Neural cell (in vitro differentiated cells): ENCODE results near the gene IL15RA.

Source experiments
- EP300 ChIP-seq: fragments of 450-650 bp; conservative IDR thresholded peaks from 2 replicates; pipeline ENCODE4 v1.6.1; 2014; ENCODE audit warnings: antibody characterized with exemption, mild to moderate bottlenecking, moderate library complexity; ENCODE audit not compliant: poor library complexity, severe bottlenecking
- EZH2 ChIP-seq: fragments of 200-600, 300-800 bp; shearing (Covaris generic), sonication (generic); IDR thresholded peaks from 2 replicates; pipeline ENCODE4 v1.6.1; 2014; ENCODE audit warnings: antibody characterized with exemption, low read length, borderline replicate concordance, mild to moderate bottlenecking; ENCODE audit not compliant: insufficient read depth, poor library complexity, severe bottlenecking
- RAD21 ChIP-seq: fragments of 450-650 bp; conservative IDR thresholded peaks from 2 replicates; pipeline ENCODE4 v1.6.1; 2014; ENCODE audit warnings: antibody characterized with exemption, mild to moderate bottlenecking, moderate library complexity
- REST ChIP-seq: IDR thresholded peaks from 2 replicates; pipeline ENCODE4 v1.6.1; 2012; ENCODE audit warnings: borderline replicate concordance
- SMC3 ChIP-seq: fragments of 450-650 bp; conservative IDR thresholded peaks from 2 replicates; pipeline ENCODE4 v1.6.1; 2014; ENCODE audit warnings: antibody characterized with exemption, mild to moderate bottlenecking, moderate library complexity; ENCODE audit not compliant: poor library complexity
- TAF1 ChIP-seq: IDR thresholded peaks from 2 replicates; pipeline ENCODE4 v1.6.1; 2012; ENCODE audit warnings: low read depth
- TF ChIP-seq, protein P1 (sequence below): fragments of 450-650 bp; IDR thresholded peaks from 2 replicates; pipeline ENCODE4 v1.5.1; 2014; ENCODE audit warnings: antibody characterized with exemption, mild to moderate bottlenecking, moderate library complexity; ENCODE audit not compliant: poor library complexity, severe bottlenecking

- TF ChIP-seq EP300 (no peak), RAD21 (no peak), EZH2 (no peak), REST (no peak), TAF1 (no peak), SMC3 (no peak)
- TF ChIP-seq, protein P1, sequence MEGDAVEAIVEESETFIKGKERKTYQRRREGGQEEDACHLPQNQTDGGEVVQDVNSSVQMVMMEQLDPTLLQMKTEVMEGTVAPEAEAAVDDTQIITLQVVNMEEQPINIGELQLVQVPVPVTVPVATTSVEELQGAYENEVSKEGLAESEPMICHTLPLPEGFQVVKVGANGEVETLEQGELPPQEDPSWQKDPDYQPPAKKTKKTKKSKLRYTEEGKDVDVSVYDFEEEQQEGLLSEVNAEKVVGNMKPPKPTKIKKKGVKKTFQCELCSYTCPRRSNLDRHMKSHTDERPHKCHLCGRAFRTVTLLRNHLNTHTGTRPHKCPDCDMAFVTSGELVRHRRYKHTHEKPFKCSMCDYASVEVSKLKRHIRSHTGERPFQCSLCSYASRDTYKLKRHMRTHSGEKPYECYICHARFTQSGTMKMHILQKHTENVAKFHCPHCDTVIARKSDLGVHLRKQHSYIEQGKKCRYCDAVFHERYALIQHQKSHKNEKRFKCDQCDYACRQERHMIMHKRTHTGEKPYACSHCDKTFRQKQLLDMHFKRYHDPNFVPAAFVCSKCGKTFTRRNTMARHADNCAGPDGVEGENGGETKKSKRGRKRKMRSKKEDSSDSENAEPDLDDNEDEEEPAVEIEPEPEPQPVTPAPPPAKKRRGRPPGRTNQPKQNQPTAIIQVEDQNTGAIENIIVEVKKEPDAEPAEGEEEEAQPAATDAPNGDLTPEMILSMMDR: no peak
Observed at GRCh38 chr10:5983774-5984173, 6.4 kb upstream of the IL15RA start.
